B cell (primary cell): Measurements from ENCODE around the gene ANKRD52. TPM values are rescaled to one million over a fixed set of nuclear protein-coding genes. Genes with fewer than 3 reads are reported as not detected.

Experiments
- ATAC-seq: fragments of 200-7000 bp; cut with Tn5 transposase; one replicate; pipeline ENCODE4 v1.10.0; 2021; ENCODE audit warnings: low read depth, mild to moderate bottlenecking, moderate number of reproducible peaks, moderate library complexity
- CTCF ChIA-PET: fragments of 350-600 bp; sonication (Branson Sonifier 250); formaldehyde crosslinking; loops from one replicate; lab custom pipeline; 2021; ENCODE audit warnings: antibody characterized with exemption, inconsistent platforms; lab: Charles Lee
- POLR2A ChIA-PET: fragments of 350-600 bp; sonication (Branson Sonifier 250); formaldehyde crosslinking; loops from one replicate; lab custom pipeline; 2021; ENCODE audit warnings: antibody characterized with exemption; lab: Charles Lee
- DNase-seq: peaks from one replicate; pipeline ENCODE4 v3.0.0; 2013
- H2AFZ ChIP-seq: 2 replicates; pipeline ENCODE4 v1.6.1; 2012; ENCODE audit warnings: mild to moderate bottlenecking, low read depth, low read length; ENCODE audit not compliant: insufficient read depth, poor library complexity, severe bottlenecking
- H3K27ac ChIP-seq, 2 donors: 1 replicate in 1 of 2; 2 replicates in 1 of 2; pipeline ENCODE4 v1.5.1; 2012 to 2013; ENCODE audit warnings: low read length in 2 of 2, mild to moderate bottlenecking in 2 of 2, moderate library complexity in 1 of 2
- H3K27me3 ChIP-seq, 4 experiments: fragments of 200-600 bp in 1 of 4; sonication (generic) in 1 of 4; replicated peaks in 1 of 4; 1 replicate in 2 of 4; 2 replicates in 2 of 4; pipeline versions ENCODE4 v1.6.1 to v1.7.0; 2013 to 2016; ENCODE audit warnings: low read length in 3 of 4, mild to moderate bottlenecking in 2 of 4, mixed read lengths in 1 of 4, moderate library complexity in 1 of 4; ENCODE audit not compliant: insufficient read depth in 4 of 4, control insufficient read depth in 3 of 4; ENCODE audit errors: control extremely low read depth in 1 of 4
- H3K36me3 ChIP-seq, 2 experiments: replicated peaks in 1 of 2; 1 replicate in 1 of 2; 2 replicates in 1 of 2; pipeline versions ENCODE4 v1.6.1 to v1.7.1; 2013; ENCODE audit warnings: low read length in 1 of 2; ENCODE audit not compliant: insufficient read depth in 2 of 2, control insufficient read depth in 1 of 2; ENCODE audit errors: control extremely low read depth in 1 of 2, extremely low read depth in 1 of 2
- H3K4me1 ChIP-seq, 2 donors: fragments of 200-600 bp in 1 of 2; sonication (generic) in 1 of 2; 1 replicate in 1 of 2; 2 replicates in 1 of 2; pipeline versions ENCODE4 v1.5.1 to v1.6.1; 2013 to 2017; ENCODE audit warnings: low read length in 2 of 2; ENCODE audit not compliant: control insufficient read depth in 2 of 2, insufficient read depth in 2 of 2
- H3K4me2 ChIP-seq: replicated peaks from 2 replicates; pipeline ENCODE3; 2012; ENCODE audit warnings: mild to moderate bottlenecking, low read depth, low read length; ENCODE audit not compliant: poor library complexity, severe bottlenecking
- H3K4me3 ChIP-seq, 5 experiments: fragments of 200-600 bp in 1 of 5; sonication (generic) in 1 of 5; 1 replicate in 3 of 5; 2 replicates in 2 of 5; pipeline versions ENCODE4 v1.5.1 to v1.7.0; 2011 to 2016; ENCODE audit warnings: low read length in 4 of 5, mild to moderate bottlenecking in 4 of 5, low read depth in 2 of 5, control low read depth in 1 of 5, moderate library complexity in 1 of 5; ENCODE audit not compliant: insufficient read depth in 1 of 5; ENCODE audit errors: control extremely low read depth in 1 of 5, extremely low read depth in 1 of 5
- H3K79me2 ChIP-seq: fragments of 200-600 bp; sonication (generic); one replicate; pipeline ENCODE4 v1.6.0; 2016; ENCODE audit warnings: low read length; ENCODE audit not compliant: control insufficient read depth, insufficient read depth
- H3K9ac ChIP-seq: fragments of 200-600 bp; sonication (generic); 2 replicates; pipeline ENCODE4 v1.6.1; 2017; ENCODE audit warnings: mild to moderate bottlenecking, low read length, moderate library complexity
- H3K9me3 ChIP-seq, 3 donors: one replicate each; pipeline versions ENCODE4 v1.6.1 to v1.7.1; 2013; ENCODE audit warnings: low read length in 2 of 3; ENCODE audit not compliant: control insufficient read depth in 2 of 3, insufficient read depth in 1 of 3; ENCODE audit errors: control extremely low read depth in 1 of 3
- H4K20me1 ChIP-seq: 2 replicates; pipeline ENCODE4 v1.6.0; 2012; ENCODE audit warnings: mild to moderate bottlenecking, low read length; ENCODE audit not compliant: insufficient read depth, control insufficient read depth, poor library complexity, severe bottlenecking
- H3K27ac Mint-ChIP-seq: one replicate; pipeline ENCODE4 v1.8.0; 2021; ENCODE audit warnings: mixed read lengths
- H3K27me3 Mint-ChIP-seq: one replicate; pipeline ENCODE4 v1.8.0; 2021; ENCODE audit warnings: mixed read lengths
- H3K4me1 Mint-ChIP-seq: one replicate; pipeline ENCODE4 v1.8.0; 2021; ENCODE audit warnings: mixed read lengths
- H3K4me3 Mint-ChIP-seq: one replicate; pipeline ENCODE4 v1.8.0; 2021; ENCODE audit warnings: mixed read lengths
- H3K9me3 Mint-ChIP-seq: one replicate; pipeline ENCODE4 v1.8.0; 2022; ENCODE audit warnings: mixed read lengths; ENCODE audit not compliant: insufficient read depth
- EZH2 ChIP-seq: IDR thresholded peaks from 2 replicates; pipeline ENCODE4 v1.6.1; 2012; ENCODE audit warnings: borderline replicate concordance, low read depth, mild to moderate bottlenecking, moderate library complexity, low read length; ENCODE audit not compliant: insufficient read depth, poor library complexity, severe bottlenecking
- WGBS: methylation state at CpG from one replicate; pipeline ENCODE4 v1.1.5; 2013; ENCODE audit warnings: missing lambda C conversion rate; ENCODE audit not compliant: insufficient coverage; 5-methylcytosine and 5-hydroxymethylcytosine counted together
- intact Hi-C: fragments of 100-400 bp; cut with micrococcal nuclease; formaldehyde crosslinking; loops from one replicate; pipeline ENCODE4 v1.10.0; 2022
- polyA plus RNA-seq: library from polyadenylated mRNA; depleted of rRNA; stranded (reverse); fragments of >200 nt; gene quantifications from 2 replicates; pipeline ENCODE4 v1.2.3, GENCODE V29; 2012
- total RNA-seq, 2 donors: library from RNA; stranded (reverse); fragments of 120-200 nt in 1 of 2; gene quantifications; 1 replicate in 1 of 2; 2 replicates in 1 of 2; pipeline versions ENCODE4 v1.2.3 to v1.2.4, GENCODE V29; 2013 to 2022
- TF ChIP-seq, protein P1 (sequence below): fragments of 200-600 bp; IDR thresholded peaks from one replicate; pipeline ENCODE4 v1.8.0; 2022; ENCODE audit warnings: antibody characterized with exemption, mild to moderate bottlenecking

Gene ANKRD52
- total and polyA plus RNA-seq, 2 donors (not counting 1 experiment from before 2014, with no cell fraction given) = 17.9 to 46.5 TPM

DNA sequence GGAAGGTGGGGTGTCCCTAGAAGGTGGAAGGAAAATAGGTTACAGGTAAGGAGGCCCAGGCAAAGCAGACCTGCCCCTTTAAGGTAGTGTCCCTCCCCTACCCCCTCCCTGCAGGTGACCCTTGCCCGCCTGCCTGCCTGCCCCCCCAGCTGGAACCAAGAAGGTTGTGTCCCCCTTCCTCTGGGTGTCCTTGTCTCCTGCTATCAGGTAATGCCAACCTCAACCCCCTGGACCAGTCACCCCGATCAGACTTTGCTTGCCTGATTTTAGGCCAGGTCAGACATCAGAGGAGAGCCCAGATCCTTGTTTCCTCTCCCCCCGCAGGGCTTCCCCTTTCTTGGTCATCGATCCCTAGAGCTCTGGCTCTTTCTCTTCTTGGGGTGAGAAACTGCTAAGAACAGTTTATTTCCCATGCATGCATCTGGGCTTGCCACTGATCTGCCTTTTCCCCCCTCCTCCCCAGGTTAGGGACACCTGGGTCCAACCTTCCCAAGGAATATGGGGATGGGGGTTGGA is 28.2 kb downstream of the ANKRD52 start, which contains the start of gene SLC39A5:
SLC39A5 (plus strand) TSS at position 136 of the 516 bp plus-strand sequence. CDS start 1,224 bp downstream, outside the sequence.
- no peak within 1 kb of the TSS for H3K4me2 ChIP-seq
- H3K79me2 ChIP-seq = no peaks in the 10 kb centered on the region
- no peak for DNase-seq
- no peaks in the 10 kb centered on the region for H3K9me3 Mint-ChIP-seq
- peaks cover 0 to 2% of the 10 kb centered on the region in 2 experiments for H3K36me3 ChIP-seq
- H3K27ac ChIP-seq = no peak within 1 kb of the TSS
- intact Hi-C loops = no loop called here
- H3K4me3 ChIP-seq = no peak within 1 kb of the TSS
- ATAC-seq = no peak
- H3K27me3 ChIP-seq = no peaks in the 10 kb centered on the region
- H3K4me1 Mint-ChIP-seq = peaks cover 6% of the 10 kb centered on the region
- H2AFZ ChIP-seq = no peak within 1 kb of the TSS
- H3K4me3 Mint-ChIP-seq = no peak within 1 kb of the TSS
- H3K9ac ChIP-seq = no peak within 1 kb of the TSS
- no peak within 1 kb of the TSS for H3K27ac Mint-ChIP-seq
- H3K27me3 Mint-ChIP-seq = no peaks in the 10 kb centered on the region
- POLR2A ChIA-PET = interaction anchor here (0.6 kb wide), 1 partner anchor 41 kb away, joined by 3 read pairs; the partner anchor contains the start of gene SMARCC2
- TF ChIP-seq EZH2 = no peak
- TF ChIP-seq, protein P1, sequence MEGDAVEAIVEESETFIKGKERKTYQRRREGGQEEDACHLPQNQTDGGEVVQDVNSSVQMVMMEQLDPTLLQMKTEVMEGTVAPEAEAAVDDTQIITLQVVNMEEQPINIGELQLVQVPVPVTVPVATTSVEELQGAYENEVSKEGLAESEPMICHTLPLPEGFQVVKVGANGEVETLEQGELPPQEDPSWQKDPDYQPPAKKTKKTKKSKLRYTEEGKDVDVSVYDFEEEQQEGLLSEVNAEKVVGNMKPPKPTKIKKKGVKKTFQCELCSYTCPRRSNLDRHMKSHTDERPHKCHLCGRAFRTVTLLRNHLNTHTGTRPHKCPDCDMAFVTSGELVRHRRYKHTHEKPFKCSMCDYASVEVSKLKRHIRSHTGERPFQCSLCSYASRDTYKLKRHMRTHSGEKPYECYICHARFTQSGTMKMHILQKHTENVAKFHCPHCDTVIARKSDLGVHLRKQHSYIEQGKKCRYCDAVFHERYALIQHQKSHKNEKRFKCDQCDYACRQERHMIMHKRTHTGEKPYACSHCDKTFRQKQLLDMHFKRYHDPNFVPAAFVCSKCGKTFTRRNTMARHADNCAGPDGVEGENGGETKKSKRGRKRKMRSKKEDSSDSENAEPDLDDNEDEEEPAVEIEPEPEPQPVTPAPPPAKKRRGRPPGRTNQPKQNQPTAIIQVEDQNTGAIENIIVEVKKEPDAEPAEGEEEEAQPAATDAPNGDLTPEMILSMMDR = no peak
- no peaks in the 10 kb centered on the region for H3K9me3 ChIP-seq
- CTCF ChIA-PET = interaction anchor here (1.2 kb wide), 1 partner anchor 18 kb away, joined by 3 read pairs; no protein-coding TSS in a partner anchor
- 52% methylated on average over 2 of the region's 4 CpGs for WGBS
- no peaks in the 10 kb centered on the region for H4K20me1 ChIP-seq
- H3K4me1 ChIP-seq = peaks cover 0 to under 1% of the 10 kb centered on the region in 2 donors

DNA sequence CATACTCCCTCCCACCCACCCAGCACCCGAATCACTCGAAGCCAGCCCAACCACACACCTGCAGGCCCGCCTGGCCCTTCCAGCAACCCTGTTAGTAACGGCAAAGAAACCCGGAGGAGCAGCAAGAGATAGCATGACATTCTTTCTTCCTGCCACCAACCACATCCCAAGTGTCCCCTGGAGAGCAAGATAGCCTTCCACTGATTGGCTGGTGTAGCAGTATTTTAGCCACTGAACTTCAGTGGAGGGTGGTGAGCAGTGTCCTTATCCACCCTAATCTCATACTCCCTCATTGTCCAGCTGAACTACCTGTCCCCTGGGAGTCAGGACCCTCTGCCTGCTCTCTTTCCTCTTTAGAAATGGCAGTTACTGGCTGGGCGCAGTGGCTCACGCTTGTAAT is 29.1 kb downstream of the ANKRD52 start:
- DNase-seq (no peak), ATAC-seq (no peak)
- Histone ChIP-seq H3K79me2 (no peaks in the 10 kb centered on the region), H3K9ac (no peak overlapping the region), H3K27me3 (no peaks in the 10 kb centered on the region), H3K4me1 (peaks cover 4 to 8% of the 10 kb centered on the region in 2 donors), H3K27ac (no peak overlapping the region), H3K4me2 (no peak overlapping the region), H3K36me3 (peaks cover 0 to 2% of the 10 kb centered on the region in 2 experiments), H4K20me1 (no peaks in the 10 kb centered on the region), H3K9me3 (no peaks in the 10 kb centered on the region), H3K4me3 (no peak overlapping the region), H2AFZ (no peak overlapping the region)
- CTCF ChIA-PET = interaction anchor here (1.1 to 1.5 kb wide), 2 partner anchors 37 to 109 kb away, joined by 4 to 5 read pairs; no protein-coding TSS in a partner anchor
- Mint-ChIP-seq H3K9me3 (no peaks in the 10 kb centered on the region), H3K27ac (no peak overlapping the region), H3K4me3 (no peak overlapping the region), H3K27me3 (no peaks in the 10 kb centered on the region), H3K4me1 (peaks cover 14% of the 10 kb centered on the region)
- WGBS = 92% methylated on average over 5 of the region's 7 CpGs
- intact Hi-C loops = no loop called here
- POLR2A ChIA-PET = interaction anchor here (0.5 kb wide), 1 partner anchor 174 kb away, joined by 6 read pairs; no protein-coding TSS in a partner anchor
- TF ChIP-seq EZH2 = no peak
- TF ChIP-seq, protein P1 = no peak
